ENCODE measurements around the gene NDFIP1. TPM values are rescaled to one million over a fixed set of nuclear protein-coding genes. Genes with fewer than 3 reads are reported as not detected.
"Not testable (repeated sequence)": the region's sequence is repeated elsewhere in the genome, so short reads cannot be mapped to it uniquely, and the experiment has no call there.

The NDFIP1 gene
- total and polyA plus RNA-seq, 10 of the 15 experiments (the other 5 are each of a cell fraction or from before 2014, with no cell fraction given) = 0.08 to 2.7 (median 0.92) TPM

GRCh38 chr5:142087920-142088679 lies 20.5 kb upstream of the NDFIP1 start:
- intact Hi-C loops (cut with micrococcal nuclease; ENCODE audit: unreplicated experiment) = no loop called here
- ATAC-seq (peak; percentile 27; the same call in 1 of the 3 replicates), FAIRE-seq (peak; percentile 18), DNase-seq (ENCODE audit: low read depth, low spot score) (no peak)
- Histone ChIP-seq H3K27ac (ENCODE audit: control insufficient read depth, insufficient read depth) (no peak overlapping the region), H4K20me1 (ENCODE audit: control insufficient read depth, insufficient read depth) (no peaks in the 10 kb centered on the region), H3K4me2 (ENCODE audit: control insufficient read depth, insufficient read depth) (no peak overlapping the region), H3K9me3 (replicated peaks; ENCODE audit: control insufficient read depth, insufficient read depth, low read length) (no peaks in the 10 kb centered on the region), H3K9ac (ENCODE audit: control insufficient read depth, insufficient read depth, low read length) (no peak overlapping the region), H2AFZ (ENCODE audit: control insufficient read depth, low read depth, low read length) (0 out of 2 replicates have a peak overlapping the region, but pooled peaks have one; percentile 12), H3K4me3 (no peak overlapping the region), H3K36me3 (ENCODE audit: control insufficient read depth in 2 of 2, insufficient read depth in 2 of 2, low read length in 1 of 2) (no peaks in the 10 kb centered on the region), H3K4me1 (ENCODE audit: control insufficient read depth, insufficient read depth, low read length) (0 out of 2 replicates have a peak, but pooled peaks cover 7% of the 10 kb centered on the region), H3K79me2 (ENCODE audit: control insufficient read depth, insufficient read depth, low read length) (no peaks in the 10 kb centered on the region), H3K27me3 (replicated peaks in 1 of 2; ENCODE audit: control insufficient read depth in 2 of 2, insufficient read depth in 2 of 2, low read length in 1 of 2) (no peaks in the 10 kb centered on the region; a peak in 2 of 4 replicates)
- BruUV-seq (replicated peaks) = no TSS peak
- in situ Hi-C loops (cut with MboI) = no loop called here
- SMC1A ChIA-PET (ENCODE audit: uncharacterized antibody, unreplicated experiment) = interaction anchor here (1.4 kb wide), 1 partner anchor 72 kb away, joined by 3 read pairs; no protein-coding TSS in a partner anchor
- RAD21 ChIA-PET (ENCODE audit: unreplicated experiment) = no interaction called here
- CTCF ChIA-PET = interaction anchor here (1.2 to 1.6 kb wide), 2 partner anchors 9 to 55 kb away, joined by 3 to 4 read pairs; no protein-coding TSS in a partner anchor
- TF ChIP-seq ZNF207 (IDR thresholded peaks at IDR 0.05; ENCODE audit: borderline replicate concordance) (no peak), ZNF274 (IDR thresholded peaks at IDR 0.05; ENCODE audit: insufficient read depth, insufficient read length) (no peak), GABPA (IDR thresholded peaks at IDR 0.05; ENCODE audit: low read depth) (no peak)
- POLR2A ChIA-PET = no interaction called here
- 62% methylated on average over 12 of the region's 12 CpGs for WGBS (ENCODE audit: insufficient coverage, insufficient replicate concordance, low lambda C conversion rate, missing lambda C conversion rate)

GRCh38 chr5:142088855-142089479 lies 19.6 kb upstream of the NDFIP1 start:
- H3K36me3 ChIP-seq (ENCODE audit: control insufficient read depth in 2 of 2, insufficient read depth in 2 of 2, low read length in 1 of 2); H3K4me2 ChIP-seq (ENCODE audit: control insufficient read depth, insufficient read depth); H4K20me1 ChIP-seq (ENCODE audit: control insufficient read depth, insufficient read depth); H3K27ac ChIP-seq (ENCODE audit: control insufficient read depth, insufficient read depth); H3K9ac ChIP-seq (ENCODE audit: control insufficient read depth, insufficient read depth, low read length); RAD21 ChIA-PET (ENCODE audit: unreplicated experiment); SMC1A ChIA-PET (ENCODE audit: uncharacterized antibody, unreplicated experiment); H3K79me2 ChIP-seq (ENCODE audit: control insufficient read depth, insufficient read depth, low read length); H2AFZ ChIP-seq (ENCODE audit: control insufficient read depth, low read depth, low read length); BruUV-seq (replicated peaks); in situ Hi-C loops (cut with MboI); H3K9me3 ChIP-seq (replicated peaks; ENCODE audit: control insufficient read depth, insufficient read depth, low read length); H3K4me3 ChIP-seq; FAIRE-seq; POLR2A ChIA-PET; ATAC-seq; intact Hi-C loops (cut with micrococcal nuclease; ENCODE audit: unreplicated experiment); H3K27me3 ChIP-seq (replicated peaks in 1 of 2; ENCODE audit: control insufficient read depth in 2 of 2, insufficient read depth in 2 of 2, low read length in 1 of 2); DNase-seq (ENCODE audit: low read depth, low spot score); H3K4me1 ChIP-seq (ENCODE audit: control insufficient read depth, insufficient read depth, low read length): not testable (repeated sequence)
- WGBS (ENCODE audit: insufficient coverage, insufficient replicate concordance, low lambda C conversion rate, missing lambda C conversion rate) = 45% methylated on average over 15 of the region's 15 CpGs
- CTCF ChIA-PET = interaction anchor here (1.6 kb wide), 1 partner anchor 54 kb away, joined by 4 read pairs; no protein-coding TSS in a partner anchor
- peak; percentile 47; the same call in 1 of the 2 replicates for TF ChIP-seq MEF2A (IDR thresholded peaks at IDR 0.05; ENCODE audit: insufficient read depth, low read depth, low read length)
- TF ChIP-seq RUNX3 (IDR thresholded peaks at IDR 0.05; ENCODE audit: low read length) = 0 out of 2 replicates have a peak, but pooled peaks have one; percentile 7
- TF ChIP-seq MEF2B (IDR thresholded peaks at IDR 0.05; ENCODE audit: partially characterized antibody, poor library complexity, severe bottlenecking) = peak; percentile 28

All from GM12878 (cell line).